H1 (cell line): ENCODE results near the gene RAPGEF6. TPM values are rescaled to one million over a fixed set of nuclear protein-coding genes. Genes with fewer than 3 reads are reported as not detected.

Experiments
- CTCF ChIA-PET: fragments of 300-600 bp; sonication (Branson Sonifier 250); formaldehyde crosslinking; loops from one replicate; lab custom pipeline; 2021; ENCODE audit not compliant: partially characterized antibody; lab: Charles Lee
- POLR2A ChIA-PET: fragments of 300-600 bp; sonication (Branson Sonifier 250); formaldehyde crosslinking; loops from one replicate; lab custom pipeline; 2021; ENCODE audit warnings: inconsistent platforms; ENCODE audit not compliant: partially characterized antibody; lab: Charles Lee
- DNase-seq, 2 experiments: peaks; one replicate each; pipeline versions ENCODE4 v3.0.0 to v3.0.0-alpha.2; 2010 to 2022; ENCODE audit warnings: low spot score in 2 of 2, low read depth in 1 of 2, mixed read lengths in 1 of 2
- FAIRE-seq: peaks from 2 replicates; lab custom pipeline; 2011; peaks lifted over from hg19 to GRCh38; lab: Jason Lieb, UNC
- H2AFZ ChIP-seq: 2 replicates; pipeline ENCODE4 v1.8.1; 2012; ENCODE audit warnings: low read length, inconsistent platforms
- H2AK5ac ChIP-seq: 2 replicates; pipeline ENCODE4 v1.6.1; 2013; ENCODE audit warnings: low read depth, low read length
- H2BK120ac ChIP-seq: replicated peaks from 2 replicates; pipeline ENCODE3; 2013; ENCODE audit warnings: low read depth, low read length, inconsistent platforms
- H2BK12ac ChIP-seq: 2 replicates; pipeline ENCODE4 v1.6.1; 2013; ENCODE audit warnings: low read depth, low read length
- H2BK15ac ChIP-seq: 2 replicates; pipeline ENCODE4 v1.6.1; 2013; ENCODE audit warnings: low read length
- H2BK20ac ChIP-seq: 2 replicates; pipeline ENCODE4 v1.6.1; 2013; ENCODE audit warnings: low read length
- H2BK5ac ChIP-seq: 2 replicates; pipeline ENCODE4 v1.6.1; 2013; ENCODE audit warnings: low read depth, low read length
- H3K14ac ChIP-seq: 2 replicates; pipeline ENCODE4 v1.6.1; 2013; ENCODE audit warnings: inconsistent platforms; ENCODE audit not compliant: insufficient read length
- H3K18ac ChIP-seq: 2 replicates; pipeline ENCODE4 v1.6.1; 2013; ENCODE audit warnings: low read length; ENCODE audit errors: extremely low read depth
- H3K23ac ChIP-seq: 2 replicates; pipeline ENCODE4 v1.6.1; 2013; ENCODE audit warnings: inconsistent platforms; ENCODE audit not compliant: insufficient read length
- H3K23me2 ChIP-seq: 2 replicates; pipeline ENCODE4 v1.6.1; 2013; ENCODE audit warnings: low read depth, low read length
- H3K27ac ChIP-seq: 2 replicates; pipeline ENCODE4 v1.6.1; 2011; ENCODE audit warnings: low read depth, low read length, inconsistent platforms
- H3K27me3 ChIP-seq, 4 experiments: replicated peaks in 1 of 4; 1 replicate in 1 of 4; 2 replicates in 3 of 4; pipeline versions ENCODE4 v1.6.1 to v1.8.1; 2011 to 2013; ENCODE audit warnings: low read length in 3 of 4, mild to moderate bottlenecking in 3 of 4, inconsistent platforms in 2 of 4, mixed read lengths in 2 of 4, moderate library complexity in 1 of 4; ENCODE audit not compliant: control insufficient read depth in 3 of 4, insufficient read depth in 3 of 4; ENCODE audit errors: extremely low read depth in 1 of 4
- H3K36me3 ChIP-seq, 4 experiments: 2 replicates each; pipeline versions ENCODE4 v1.6.1 to v1.8.1; 2011 to 2013; ENCODE audit warnings: mild to moderate bottlenecking in 4 of 4, low read length in 3 of 4, moderate library complexity in 2 of 4, control low read depth in 1 of 4, inconsistent platforms in 1 of 4; ENCODE audit not compliant: insufficient read depth in 4 of 4, control insufficient read depth in 2 of 4
- H3K4ac ChIP-seq: replicated peaks from 2 replicates; pipeline ENCODE3; 2013; ENCODE audit warnings: low read length, low read depth, mixed read lengths, inconsistent platforms; ENCODE audit not compliant: insufficient read length
- H3K4me1 ChIP-seq, 4 experiments: replicated peaks in 1 of 4; 1 replicate in 1 of 4; 2 replicates in 3 of 4; pipeline versions ENCODE4 v1.6.1 to v1.8.1; 2011 to 2013; ENCODE audit warnings: low read length in 3 of 4, inconsistent platforms in 2 of 4, mixed read lengths in 1 of 4; ENCODE audit not compliant: insufficient read depth in 4 of 4, control insufficient read depth in 3 of 4
- H3K4me2 ChIP-seq, 2 experiments: 2 replicates each; pipeline versions ENCODE4 v1.6.1 to v1.8.1; 2011 to 2013; ENCODE audit warnings: low read depth in 2 of 2, low read length in 2 of 2, control low read depth in 1 of 2, inconsistent platforms in 1 of 2, mild to moderate bottlenecking in 1 of 2; ENCODE audit not compliant: insufficient read depth in 1 of 2
- H3K4me3 ChIP-seq, 4 experiments: fragments of 200-600, 300-600 bp in 1 of 4; sonication (generic), shearing (Covaris generic), sonication (Bioruptor Twin) in 1 of 4; 2 replicates each; pipeline versions ENCODE4 v1.5.1 to v1.8.1; 2011 to 2016; ENCODE audit warnings: low read length in 4 of 4, low read depth in 3 of 4, control low read depth in 2 of 4, inconsistent platforms in 2 of 4, mild to moderate bottlenecking in 2 of 4, mixed read lengths in 1 of 4, moderate library complexity in 1 of 4; ENCODE audit not compliant: insufficient read depth in 2 of 4; ENCODE audit errors: extremely low read depth in 1 of 4
- H3K56ac ChIP-seq: replicated peaks from 2 replicates; pipeline ENCODE3; 2013; ENCODE audit warnings: low read depth, mild to moderate bottlenecking, mixed read lengths, low read length, inconsistent platforms; ENCODE audit not compliant: insufficient read length
- H3K79me1 ChIP-seq: 2 replicates; pipeline ENCODE4 v1.6.1; 2013; ENCODE audit warnings: low read depth, low read length, control low read depth
- H3K79me2 ChIP-seq, 2 experiments: 2 replicates each; pipeline versions ENCODE4 v1.6.1 to v1.8.1; 2012 to 2013; ENCODE audit warnings: low read length in 2 of 2, mild to moderate bottlenecking in 2 of 2, inconsistent platforms in 1 of 2; ENCODE audit not compliant: insufficient read depth in 2 of 2, control insufficient read depth in 1 of 2
- H3K9ac ChIP-seq, 4 experiments: replicated peaks in 1 of 4; 1 replicate in 1 of 4; 2 replicates in 3 of 4; pipeline versions ENCODE4 v1.6.1 to v1.8.1; 2011 to 2013; ENCODE audit warnings: low read depth in 3 of 4, low read length in 3 of 4, control low read depth in 2 of 4, mild to moderate bottlenecking in 2 of 4, moderate library complexity in 2 of 4, inconsistent platforms in 1 of 4; ENCODE audit errors: extremely low read depth in 1 of 4
- H3K9me3 ChIP-seq, 2 experiments: 2 replicates each; pipeline versions ENCODE4 v1.6.1 to v1.8.1; 2012 to 2013; ENCODE audit warnings: mild to moderate bottlenecking in 2 of 2, moderate library complexity in 2 of 2, control low read depth in 1 of 2, inconsistent platforms in 1 of 2, low read depth in 1 of 2, low read length in 1 of 2, mixed read lengths in 1 of 2; ENCODE audit not compliant: insufficient read depth in 2 of 2
- H4K20me1 ChIP-seq, 2 experiments: replicated peaks in 1 of 2; 2 replicates each; pipeline versions ENCODE3 to v1.8.1; 2011 to 2013; ENCODE audit warnings: inconsistent platforms in 2 of 2, low read length in 2 of 2, mild to moderate bottlenecking in 1 of 2; ENCODE audit not compliant: insufficient read depth in 2 of 2, control insufficient read depth in 1 of 2
- H4K5ac ChIP-seq: 2 replicates; pipeline ENCODE4 v1.6.1; 2013; ENCODE audit warnings: low read length, low read depth, mixed read lengths, inconsistent platforms; ENCODE audit not compliant: insufficient read length
- H4K8ac ChIP-seq: 2 replicates; pipeline ENCODE4 v1.8.0; 2013; ENCODE audit warnings: mild to moderate bottlenecking, moderate library complexity, low read length, inconsistent platforms; ENCODE audit not compliant: insufficient read depth; ENCODE audit errors: extremely low read depth
- H4K91ac ChIP-seq: replicated peaks from 2 replicates; pipeline ENCODE3; 2013; ENCODE audit warnings: low read length, mixed read lengths, inconsistent platforms; ENCODE audit not compliant: insufficient read length
- ASH2L ChIP-seq: fragments of 200-600, 300-600 bp; sonication (generic); IDR thresholded peaks from one replicate; pipeline ENCODE4 v1.7.1; 2017; ENCODE audit warnings: low read length
- BACH1 ChIP-seq: IDR thresholded peaks from 2 replicates; pipeline ENCODE4 v1.6.1; 2012; ENCODE audit warnings: low read length, improper control_type of control experiment
- EP300 ChIP-seq, 2 experiments: IDR thresholded peaks; 1 replicate in 1 of 2; 2 replicates in 1 of 2; pipeline ENCODE4 v1.6.1; 2011 to 2012; ENCODE audit warnings: low read depth in 2 of 2, low read length in 2 of 2, mild to moderate bottlenecking in 2 of 2, borderline replicate concordance in 1 of 2, inconsistent platforms in 1 of 2, moderate library complexity in 1 of 2
- JUN ChIP-seq: IDR thresholded peaks from 2 replicates; pipeline ENCODE4 v1.6.1; 2011; ENCODE audit warnings: low read depth, mild to moderate bottlenecking, improper control_type of control experiment, low read length
- NANOG ChIP-seq: IDR thresholded peaks from 2 replicates; pipeline ENCODE4 v1.6.1; 2011; ENCODE audit warnings: low read length, low read depth, mild to moderate bottlenecking, inconsistent platforms; ENCODE audit not compliant: insufficient read depth, poor library complexity, severe bottlenecking
- SIN3A ChIP-seq, 2 experiments: IDR thresholded peaks in 1 of 2; conservative IDR thresholded peaks in 1 of 2; 2 replicates each; pipeline ENCODE4 v1.6.1; 2011 to 2012; ENCODE audit warnings: low read length in 2 of 2, improper control_type of control experiment in 1 of 2, low read depth in 1 of 2, mild to moderate bottlenecking in 1 of 2
- SP4 ChIP-seq: IDR thresholded peaks from 2 replicates; pipeline ENCODE4 v1.6.1; 2012; ENCODE audit warnings: low read length, inconsistent platforms
- TCF12 ChIP-seq: IDR thresholded peaks from 2 replicates; pipeline ENCODE4 v1.6.1; 2011; ENCODE audit warnings: low read depth, mild to moderate bottlenecking, low read length
- TEAD4 ChIP-seq: IDR thresholded peaks from 2 replicates; pipeline ENCODE4 v1.6.1; 2012; ENCODE audit warnings: low read depth, low read length, inconsistent platforms, mixed read lengths
- YY1 ChIP-seq: IDR thresholded peaks from 2 replicates; pipeline ENCODE4 v1.6.1; 2011; ENCODE audit warnings: low read depth, mild to moderate bottlenecking, low read length
- ZNF274 ChIP-seq: IDR thresholded peaks from 2 replicates; pipeline ENCODE4 v1.7.0; 2012; ENCODE audit warnings: low read length, borderline replicate concordance; ENCODE audit errors: extremely low read depth
- WGBS, 2 experiments: shearing (Covaris generic) in 1 of 2; methylation state at CpG; one replicate each; pipeline versions ENCODE4 v1.1.6 to v1.1.7; 2013 to 2015; ENCODE audit warnings: low lambda C conversion rate in 2 of 2, mixed read lengths in 2 of 2, inconsistent platforms in 1 of 2, low coverage in 1 of 2, missing lambda C conversion rate in 1 of 2; ENCODE audit not compliant: insufficient replicate concordance in 2 of 2, insufficient coverage in 1 of 2, insufficient read length in 1 of 2; ENCODE audit errors: extremely low coverage in 1 of 2, missing lambda C conversion rate in 1 of 2; 5-methylcytosine and 5-hydroxymethylcytosine counted together
- polyA plus RNA-seq, 7 experiments: library from polyadenylated mRNA; depleted of rRNA in 3 of 7; stranded (reverse) in 5 of 7; unstranded in 2 of 7; fragments of >200 nt in 5 of 7; fragments of 200-250 nt in 2 of 7; gene quantifications; 1 replicate in 5 of 7; 2 replicates in 1 of 7; 4 replicates in 1 of 7; pipeline versions ENCODE4 v1.2.1 to v1.2.3, GENCODE V29; 2011 to 2013; ENCODE audit warnings: missing spikeins in 2 of 7, mixed read lengths in 2 of 7
- total RNA-seq: library from RNA; stranded (reverse); fragmentation: NEBNext Ultra II Directional; extraction: Animal tissue kit (Norgen Biotek cat#: 25700); gene quantifications from 2 replicates; pipeline ENCODE4 v1.2.1, GENCODE V29; 2021
- TF ChIP-seq, protein P1 (sequence below): IDR thresholded peaks from 2 replicates; pipeline ENCODE4 v1.6.1; 2012; ENCODE audit warnings: inconsistent platforms
- TF ChIP-seq, protein P2 (sequence below): IDR thresholded peaks from 2 replicates; pipeline ENCODE4 v1.6.1; 2011; ENCODE audit warnings: low read length, improper control_type of control experiment

The RAPGEF6 gene
- total and polyA plus RNA-seq, 2 of the 8 experiments (the other 6 are each of a cell fraction or from before 2014, with no cell fraction given), result 4.8 to 20.0 TPM

DNA sequence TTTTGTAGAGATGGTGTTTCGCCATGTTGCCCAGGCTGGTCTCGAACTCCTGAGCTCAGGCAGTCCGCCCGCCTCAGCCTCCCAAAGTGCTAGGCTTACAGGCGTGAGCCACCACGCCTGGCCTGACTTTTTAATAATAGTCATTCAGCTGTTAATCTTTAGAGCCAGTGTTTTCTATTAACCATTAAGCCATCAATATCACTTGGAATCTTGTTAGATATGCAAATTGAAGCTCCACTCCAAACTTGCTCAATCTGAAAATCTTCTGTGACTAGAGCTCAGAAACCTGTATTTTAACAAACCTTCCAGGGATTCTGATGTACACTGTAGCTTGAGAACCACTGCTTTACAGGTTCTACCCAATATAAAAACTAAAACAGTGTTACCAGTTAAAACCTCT, 257.7 kb downstream of the RAPGEF6 start:
- no peak for FAIRE-seq
- H3K9me3 ChIP-seq, result no peaks in the 10 kb centered on the region
- no peak overlapping the region for H2BK20ac ChIP-seq
- no peaks in the 10 kb centered on the region for H3K4me1 ChIP-seq
- ChIA-PET POLR2A (interaction anchor here (1.2 to 1.5 kb wide), 2 partner anchors 113 to 114 kb away, joined by 3 read pairs; no protein-coding TSS in a partner anchor), CTCF (interaction anchor here (0.6 to 2.2 kb wide), 3 partner anchors 52 to 214 kb away, joined by 3 to 5 read pairs (median 3); no protein-coding TSS in a partner anchor)
- no peak overlapping the region for H3K9ac ChIP-seq
- no peaks in the 10 kb centered on the region; the same call in 1 of the 2 replicates for H3K79me1 ChIP-seq
- no peak overlapping the region for H3K23ac ChIP-seq
- no peak overlapping the region for H2BK5ac ChIP-seq
- no peak overlapping the region for H4K91ac ChIP-seq
- DNase-seq, result no peak
- H3K23me2 ChIP-seq, result no peaks in the 10 kb centered on the region
- peaks cover 0 to 3% of the 10 kb centered on the region in 2 experiments for H4K20me1 ChIP-seq
- H3K4me3 ChIP-seq, result no peak overlapping the region
- H2BK120ac ChIP-seq, result no peak overlapping the region
- H4K5ac ChIP-seq, result no peak overlapping the region
- H3K56ac ChIP-seq, result no peak overlapping the region
- no peak overlapping the region for H3K18ac ChIP-seq
- H4K8ac ChIP-seq, result no peak overlapping the region
- H3K79me2 ChIP-seq, result 0 out of 4 replicates have a peak, but pooled peaks cover 0 to 2% of the 10 kb centered on the region in 2 experiments
- no peak overlapping the region for H3K4me2 ChIP-seq
- H3K14ac ChIP-seq, result no peak overlapping the region
- no peaks in the 10 kb centered on the region for H3K36me3 ChIP-seq
- no peak overlapping the region for H2BK12ac ChIP-seq
- WGBS, 2 experiments, result 97% methylated on average over 6 of the region's 6 CpGs; no CpG with 5 or more reads in 1 of the 2 experiments
- H3K4ac ChIP-seq, result no peak overlapping the region
- no peak overlapping the region for H2AK5ac ChIP-seq
- no peak overlapping the region for H2AFZ ChIP-seq
- no peak overlapping the region for H3K27ac ChIP-seq
- no peaks in the 10 kb centered on the region for H3K27me3 ChIP-seq
- H2BK15ac ChIP-seq, result no peak overlapping the region
- TF ChIP-seq JUN (no peak), SP4 (no peak), SIN3A (conservative IDR thresholded peaks at IDR 0.05 in 1 of 2, IDR thresholded peaks at IDR 0.05 in 1 of 2; ENCODE audit: low read depth in 1 of 2, low read length in 2 of 2) (no peak), ZNF274 (no peak), YY1 (no peak), TCF12 (no peak), TEAD4 (no peak), EP300 (IDR thresholded peaks at IDR 0.05; ENCODE audit: borderline replicate concordance in 1 of 2, low read depth in 2 of 2, low read length in 2 of 2) (no peak), BACH1 (no peak), ASH2L (no peak), NANOG (no peak)
- TF ChIP-seq, protein P1, sequence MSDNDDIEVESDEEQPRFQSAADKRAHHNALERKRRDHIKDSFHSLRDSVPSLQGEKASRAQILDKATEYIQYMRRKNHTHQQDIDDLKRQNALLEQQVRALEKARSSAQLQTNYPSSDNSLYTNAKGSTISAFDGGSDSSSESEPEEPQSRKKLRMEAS, result no peak
- TF ChIP-seq, protein P2, sequence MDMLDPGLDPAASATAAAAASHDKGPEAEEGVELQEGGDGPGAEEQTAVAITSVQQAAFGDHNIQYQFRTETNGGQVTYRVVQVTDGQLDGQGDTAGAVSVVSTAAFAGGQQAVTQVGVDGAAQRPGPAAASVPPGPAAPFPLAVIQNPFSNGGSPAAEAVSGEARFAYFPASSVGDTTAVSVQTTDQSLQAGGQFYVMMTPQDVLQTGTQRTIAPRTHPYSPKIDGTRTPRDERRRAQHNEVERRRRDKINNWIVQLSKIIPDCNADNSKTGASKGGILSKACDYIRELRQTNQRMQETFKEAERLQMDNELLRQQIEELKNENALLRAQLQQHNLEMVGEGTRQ, result no peak
